ENCODE measurements around the gene SNX18. TPM values are rescaled to one million over a fixed set of nuclear protein-coding genes. Genes with fewer than 3 reads are reported as not detected.

The SNX18 gene
- total and polyA plus RNA-seq, 2 donors (not counting 1 experiment from before 2014, with no cell fraction given) = 10.6 to 31.6 TPM

- Histone ChIP-seq H3K36me3 (replicated peaks in 1 of 2; ENCODE audit: control extremely low read depth in 1 of 2, control insufficient read depth in 1 of 2, extremely low read depth in 1 of 2, insufficient read depth in 2 of 2, low read length in 1 of 2) (peaks cover 16 to 20% of the 10 kb centered on the region in 2 experiments), H3K4me2 (replicated peaks; ENCODE audit: low read depth, low read length, poor library complexity, severe bottlenecking) (no peak overlapping the region), H3K79me2 (ENCODE audit: control insufficient read depth, insufficient read depth, low read length) (peaks cover 24% of the 10 kb centered on the region), H3K9ac (ENCODE audit: low read length) (no peak overlapping the region), H3K4me3 (ENCODE audit: control extremely low read depth in 1 of 5, extremely low read depth in 1 of 5, insufficient read depth in 1 of 5, low read depth in 2 of 5, low read length in 4 of 5) (no peak overlapping the region), H3K27me3 (replicated peaks in 1 of 4; ENCODE audit: control extremely low read depth in 1 of 4, control insufficient read depth in 3 of 4, insufficient read depth in 4 of 4, low read length in 3 of 4) (no peaks in the 10 kb centered on the region), H3K9me3 (ENCODE audit: control extremely low read depth in 1 of 3, control insufficient read depth in 2 of 3, insufficient read depth in 1 of 3, low read length in 2 of 3) (no peaks in the 10 kb centered on the region), H3K4me1 (ENCODE audit: control insufficient read depth in 2 of 2, insufficient read depth in 2 of 2, low read length in 2 of 2) (no peaks in the 10 kb centered on the region), H2AFZ (ENCODE audit: insufficient read depth, low read depth, low read length, poor library complexity, severe bottlenecking) (no peak overlapping the region), H4K20me1 (ENCODE audit: control insufficient read depth, insufficient read depth, low read length, poor library complexity, severe bottlenecking) (peaks cover 51% of the 10 kb centered on the region), H3K27ac (ENCODE audit: low read length in 2 of 2) (no peak overlapping the region)
- Mint-ChIP-seq H3K4me3 (no peak overlapping the region), H3K4me1 (peaks cover 5% of the 10 kb centered on the region), H3K27ac (no peak overlapping the region), H3K9me3 (ENCODE audit: insufficient read depth) (no peaks in the 10 kb centered on the region), H3K27me3 (no peaks in the 10 kb centered on the region)
- CTCF ChIA-PET = no interaction called here
- WGBS (ENCODE audit: insufficient coverage) = no CpG with 5 or more reads among the region's 2 CpGs
- TF ChIP-seq CTCF (IDR thresholded peaks at IDR 0.05) (no peak), EZH2 (IDR thresholded peaks at IDR 0.05; ENCODE audit: borderline replicate concordance, insufficient read depth, low read depth, low read length, poor library complexity, severe bottlenecking) (no peak)
- ATAC-seq (ENCODE audit: low read depth) = no peak
- intact Hi-C loops (cut with micrococcal nuclease) = no loop called here
- no peak for DNase-seq
- POLR2A ChIA-PET = no interaction called here
Measured at GRCh38 chr5:54548565-54548964, 31.0 kb downstream of the SNX18 start.

- intact Hi-C loops (cut with micrococcal nuclease) = no loop called here
- ChIA-PET CTCF (no interaction called here), POLR2A (no interaction called here)
- Mint-ChIP-seq H3K9me3 (ENCODE audit: insufficient read depth) (no peaks in the 10 kb centered on the region), H3K4me3 (no peak overlapping the region), H3K27me3 (no peaks in the 10 kb centered on the region), H3K4me1 (peaks cover 4% of the 10 kb centered on the region), H3K27ac (no peak overlapping the region)
- WGBS (ENCODE audit: insufficient coverage) = 98% methylated on average over 7 of the region's 8 CpGs
- H2AFZ ChIP-seq (ENCODE audit: insufficient read depth, low read depth, low read length, poor library complexity, severe bottlenecking) = no peak overlapping the region
- no peak overlapping the region for H3K4me2 ChIP-seq (replicated peaks; ENCODE audit: low read depth, low read length, poor library complexity, severe bottlenecking)
- no peaks in the 10 kb centered on the region for H3K9me3 ChIP-seq (ENCODE audit: control extremely low read depth in 1 of 3, control insufficient read depth in 2 of 3, insufficient read depth in 1 of 3, low read length in 2 of 3)
- no peaks in the 10 kb centered on the region for H3K4me1 ChIP-seq (ENCODE audit: control insufficient read depth in 2 of 2, insufficient read depth in 2 of 2, low read length in 2 of 2)
- peaks cover 15% of the 10 kb centered on the region for H3K79me2 ChIP-seq (ENCODE audit: control insufficient read depth, insufficient read depth, low read length)
- TF ChIP-seq EZH2 (IDR thresholded peaks at IDR 0.05; ENCODE audit: borderline replicate concordance, insufficient read depth, low read depth, low read length, poor library complexity, severe bottlenecking) (no peak), CTCF (IDR thresholded peaks at IDR 0.05) (no peak)
- H3K27ac ChIP-seq (ENCODE audit: low read length in 2 of 2) = no peak overlapping the region
- no peak overlapping the region for H3K9ac ChIP-seq (ENCODE audit: low read length)
- no peaks in the 10 kb centered on the region for H3K27me3 ChIP-seq (replicated peaks in 1 of 4; ENCODE audit: control extremely low read depth in 1 of 4, control insufficient read depth in 3 of 4, insufficient read depth in 4 of 4, low read length in 3 of 4)
- ATAC-seq (ENCODE audit: low read depth) = no peak
- peaks cover 14 to 20% of the 10 kb centered on the region in 2 experiments for H3K36me3 ChIP-seq (replicated peaks in 1 of 2; ENCODE audit: control extremely low read depth in 1 of 2, control insufficient read depth in 1 of 2, extremely low read depth in 1 of 2, insufficient read depth in 2 of 2, low read length in 1 of 2)
- DNase-seq = no peak
- H3K4me3 ChIP-seq (ENCODE audit: control extremely low read depth in 1 of 5, extremely low read depth in 1 of 5, insufficient read depth in 1 of 5, low read depth in 2 of 5, low read length in 4 of 5) = no peak overlapping the region
- H4K20me1 ChIP-seq (ENCODE audit: control insufficient read depth, insufficient read depth, low read length, poor library complexity, severe bottlenecking) = peaks cover 39% of the 10 kb centered on the region
Measured at GRCh38 chr5:54551292-54551691, 33.7 kb downstream of the SNX18 start.
